NCI-H1694 treated with DMSO at 0.1 percent for 48 hours (cell line): Measurements from ENCODE around the gene PHC3.
A peak's percentile ranks its signal among the peaks of the same experiment; 100 is the strongest.
"Not testable (repeated sequence)": the region's sequence is repeated elsewhere in the genome, so short reads cannot be mapped to it uniquely, and the experiment has no call there.

Experiments
- DNase-seq: peaks from one replicate; lab custom pipeline; 2025; lab: John Stamatoyannopoulos, UW

The PHC3 gene

GRCh38 chr3:170128977-170129431, 52.5 kb downstream of the PHC3 start:
- no peak for DNase-seq

- peak; percentile 51 for DNase-seq
Measured at GRCh38 chr3:170128259-170128976, 53.1 kb downstream of the PHC3 start.

GRCh38 chr3:170117134-170117533, 64.4 kb downstream of the PHC3 start:
- no peak for DNase-seq

GRCh38 chr3:170114165-170114564, 67.4 kb downstream of the PHC3 start:
- not testable (repeated sequence) for DNase-seq

GRCh38 chr3:170111147-170111771, 70.3 kb downstream of the PHC3 start:
- DNase-seq = no peak

- no peak for DNase-seq
Measured at GRCh38 chr3:170109579-170110293, 71.8 kb downstream of the PHC3 start.

- DNase-seq = no peak
Measured at GRCh38 chr3:170108955-170109354, 72.6 kb downstream of the PHC3 start.

GRCh38 chr3:170107941-170108340, 73.6 kb downstream of the PHC3 start:
- DNase-seq = no peak

GRCh38 chr3:170102431-170102830, 79.1 kb downstream of the PHC3 start:
- no peak for DNase-seq

- DNase-seq = no peak
Measured at GRCh38 chr3:170100944-170101343, 80.6 kb downstream of the PHC3 start.

GRCh38 chr3:170098753-170099152, 82.8 kb downstream of the PHC3 start:
- no peak for DNase-seq

GRCh38 chr3:170096342-170096741, 85.2 kb downstream of the PHC3 start:
- DNase-seq = no peak

- DNase-seq = no peak
Measured at GRCh38 chr3:170095771-170096170, 85.8 kb downstream of the PHC3 start.

- no peak for DNase-seq
Measured at GRCh38 chr3:170092907-170093306, 88.6 kb downstream of the PHC3 start.

GRCh38 chr3:170090601-170090981, 90.9 kb downstream of the PHC3 start:
- no peak for DNase-seq

GRCh38 chr3:170089862-170090600, 91.5 kb downstream of the PHC3 start:
- DNase-seq = no peak

- no peak for DNase-seq
Measured at GRCh38 chr3:170085396-170085795, 96.1 kb downstream of the PHC3 start.

- DNase-seq = no peak
Measured at GRCh38 chr3:170083343-170083742, 98.2 kb downstream of the PHC3 start.

- DNase-seq = no peak
Measured at GRCh38 chr3:170081079-170081741, 100.3 kb downstream of the PHC3 start.

- no peak for DNase-seq
Measured at GRCh38 chr3:170080605-170081004, 100.9 kb downstream of the PHC3 start.

- DNase-seq = no peak
Measured at GRCh38 chr3:170079536-170080165, 101.9 kb downstream of the PHC3 start.
